T follicular helper cell (primary cell): Measurements from ENCODE around the gene TOMM7.
A peak's percentile ranks its signal among the peaks of the same experiment; 100 is the strongest.
"Not testable (repeated sequence)": the region's sequence is repeated elsewhere in the genome, so short reads cannot be mapped to it uniquely, and the experiment has no call there.

Experiments
- DNase-seq: peaks from one replicate; pipeline ENCODE4 v3.0.0-alpha.2; 2020; ENCODE audit warnings: low read depth

Gene TOMM7

GRCh38 chr7:22853674-22854157, 31.1 kb upstream of the TOMM7 start:
- DNase-seq, result peak; percentile 67

GRCh38 chr7:22853138-22853537, 30.5 kb upstream of the TOMM7 start:
- no peak for DNase-seq

- no peak for DNase-seq
Measured at GRCh38 chr7:22851145-22851544, 28.5 kb upstream of the TOMM7 start.

GRCh38 chr7:22850394-22850793, 27.7 kb upstream of the TOMM7 start:
- not testable (repeated sequence) for DNase-seq

- no peak for DNase-seq
Measured at GRCh38 chr7:22849662-22850061, 27.0 kb upstream of the TOMM7 start.

GRCh38 chr7:22849172-22849571, 26.5 kb upstream of the TOMM7 start:
- DNase-seq, result no peak

- DNase-seq, result no peak
Measured at GRCh38 chr7:22846961-22847360, 24.3 kb upstream of the TOMM7 start.

- no peak for DNase-seq
Measured at GRCh38 chr7:22845221-22845834, 22.7 kb upstream of the TOMM7 start.

- DNase-seq, result no peak
Measured at GRCh38 chr7:22843681-22844309, 21.1 kb upstream of the TOMM7 start.

- no peak for DNase-seq
Measured at GRCh38 chr7:22842973-22843372, 20.3 kb upstream of the TOMM7 start.

- no peak for DNase-seq
Measured at GRCh38 chr7:22842383-22842941, 19.8 kb upstream of the TOMM7 start.

- DNase-seq, result no peak
Measured at GRCh38 chr7:22841954-22842353, 19.3 kb upstream of the TOMM7 start.

GRCh38 chr7:22837308-22837707, 14.7 kb upstream of the TOMM7 start:
- no peak for DNase-seq

GRCh38 chr7:22836506-22836905, 13.9 kb upstream of the TOMM7 start:
- not testable (repeated sequence) for DNase-seq

- no peak for DNase-seq
Measured at GRCh38 chr7:22833957-22834356, 11.3 kb upstream of the TOMM7 start.

GRCh38 chr7:22833113-22833855, 10.6 kb upstream of the TOMM7 start:
- no peak for DNase-seq

- DNase-seq, result no peak
Measured at GRCh38 chr7:22832401-22832800, 9.8 kb upstream of the TOMM7 start.

GRCh38 chr7:22831602-22832305, 9.1 kb upstream of the TOMM7 start:
- DNase-seq, result no peak

- no peak for DNase-seq
Measured at GRCh38 chr7:22827563-22827962, 4.9 kb upstream of the TOMM7 start.

- no peak for DNase-seq
Measured at GRCh38 chr7:22826593-22826992, 3.9 kb upstream of the TOMM7 start.

GRCh38 chr7:22824760-22825159, 2.1 kb upstream of the TOMM7 start:
- no peak for DNase-seq

GRCh38 chr7:22823142-22823497, 471 bp upstream of the TOMM7 start:
- no peak for DNase-seq
